ENCODE results near the gene AARSD1. TPM values are rescaled to one million over a fixed set of nuclear protein-coding genes. Genes with fewer than 3 reads are reported as not detected.

Gene AARSD1
- total and polyA plus RNA-seq, 2 donors (not counting 3 experiments of a cell fraction or from before 2014, with no cell fraction given) = 42.8 to 53.2 TPM

GRCh38 chr17:42908872-42909700 lies 55.2 kb downstream of the AARSD1 start:
- CTCF ChIA-PET = no interaction called here

DNA sequence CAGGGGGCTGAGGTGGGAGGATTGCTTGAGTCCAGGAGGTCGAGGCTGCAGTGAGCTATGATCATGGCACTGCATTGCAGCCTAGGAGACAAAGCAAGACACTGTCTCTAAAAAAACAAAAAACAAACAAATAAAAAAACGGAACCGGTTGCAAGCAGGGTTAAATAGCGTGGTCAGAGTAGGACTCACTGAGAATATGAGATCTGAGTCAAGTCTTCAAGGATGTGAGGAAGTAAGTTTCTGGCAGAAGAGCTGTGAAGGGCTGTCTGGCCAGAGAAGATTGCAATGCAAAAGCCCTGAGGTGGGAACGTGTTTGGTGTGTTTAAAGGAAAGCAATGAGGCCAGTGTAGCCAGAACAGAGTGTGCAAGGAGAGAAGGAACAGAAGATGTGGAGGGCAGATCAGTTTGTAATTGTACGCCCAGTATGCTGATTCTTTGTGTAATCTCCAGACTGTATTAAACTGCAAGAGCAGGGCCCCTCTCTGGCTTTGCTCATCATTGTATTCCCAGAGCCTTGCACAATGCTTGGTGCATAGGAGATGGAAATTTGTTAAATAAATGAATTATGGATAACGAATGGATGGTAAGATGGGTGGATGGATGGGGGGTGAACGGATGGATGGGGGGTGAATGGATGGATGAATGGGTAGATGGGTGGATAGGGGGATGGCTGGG lies 57.3 kb downstream of the AARSD1 start:
- no peak overlapping the region for H2AFZ ChIP-seq (ENCODE audit: low read depth, low read length)
- POLR2A ChIA-PET = no interaction called here
- H3K79me2 ChIP-seq (ENCODE audit: control insufficient read depth, insufficient read depth, low read length) = no peaks in the 10 kb centered on the region
- TF ChIP-seq FOS (IDR thresholded peaks at IDR 0.05; ENCODE audit: borderline replicate concordance, insufficient read depth, low read length) (no peak), EZH2 (IDR thresholded peaks at IDR 0.05; ENCODE audit: borderline replicate concordance, low read depth, low read length, severe bottlenecking) (no peak), MYC (IDR thresholded peaks at IDR 0.05; ENCODE audit: low read depth, low read length) (no peak), GATA2 (IDR thresholded peaks at IDR 0.05; ENCODE audit: insufficient read depth, insufficient read length, low read depth, low read length) (no peak), POLR2A (IDR thresholded peaks at IDR 0.05; ENCODE audit: low read depth, low read length) (no peak), POLR2AphosphoS5 (IDR thresholded peaks at IDR 0.05; ENCODE audit: insufficient read depth, low read depth, low read length) (no peak), JUN (IDR thresholded peaks at IDR 0.05; ENCODE audit: borderline replicate concordance, insufficient read depth, insufficient read length, low read depth) (no peak), CTCF (IDR thresholded peaks at IDR 0.05; ENCODE audit: extremely low read depth in 1 of 2, insufficient read depth in 1 of 2, low read depth in 1 of 2, low read length in 2 of 2) (no peak)
- TF ChIP-seq, protein P1, sequence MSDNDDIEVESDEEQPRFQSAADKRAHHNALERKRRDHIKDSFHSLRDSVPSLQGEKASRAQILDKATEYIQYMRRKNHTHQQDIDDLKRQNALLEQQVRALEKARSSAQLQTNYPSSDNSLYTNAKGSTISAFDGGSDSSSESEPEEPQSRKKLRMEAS (IDR thresholded peaks at IDR 0.05; ENCODE audit: insufficient read depth, insufficient read length) = no peak
- H3K9me3 ChIP-seq (replicated peaks; ENCODE audit: control insufficient read depth, insufficient read depth, low read length) = no peaks in the 10 kb centered on the region
- intact Hi-C loops (cut with micrococcal nuclease) = no loop called here
- FAIRE-seq (no peak), DNase-seq (ENCODE audit: low read depth, low spot score) (no peak)
- peaks cover 5 to 15% of the 10 kb centered on the region in 2 experiments for H3K27me3 ChIP-seq (ENCODE audit: control insufficient read depth in 2 of 2, insufficient read depth in 2 of 2, low read length in 2 of 2)
- H3K9ac ChIP-seq (replicated peaks; ENCODE audit: extremely low read depth, insufficient read depth, low read length) = no peak overlapping the region
- H3K4me1 ChIP-seq (ENCODE audit: control insufficient read depth, extremely low read depth, insufficient read depth, low read length) = no peaks in the 10 kb centered on the region
- CTCF ChIA-PET = no interaction called here
- no TSS peak for BruUV-seq (replicated peaks)
- H3K36me3 ChIP-seq (ENCODE audit: control insufficient read depth in 2 of 2, extremely low read depth in 1 of 2, insufficient read depth in 2 of 2, low read length in 2 of 2) = no peaks in the 10 kb centered on the region
- H3K4me2 ChIP-seq (ENCODE audit: insufficient read depth, low read length) = no peak overlapping the region
- H4K20me1 ChIP-seq (replicated peaks; ENCODE audit: control insufficient read depth, extremely low read depth, insufficient read depth, low read length) = no peaks in the 10 kb centered on the region
- H3K4me3 ChIP-seq (replicated peaks in 1 of 3; ENCODE audit: insufficient read depth in 1 of 3, low read depth in 1 of 3, low read length in 3 of 3) = no peak overlapping the region
- no peaks in the 10 kb centered on the region for H3K9me1 ChIP-seq (replicated peaks; ENCODE audit: control insufficient read depth, extremely low read depth, insufficient read depth, low read length)
- H3K27ac ChIP-seq (ENCODE audit: insufficient read depth, low read depth, low read length) = no peak overlapping the region
- dilution Hi-C loops (cut with MboI; ENCODE audit: extremely low pct_ligation_motif_present, low sequenced_read_pairs) = no loop called here

More at GRCh38 chr17:42908872-42909700, 55.2 kb downstream of the AARSD1 start:
- peaks cover 5 to 15% of the 10 kb centered on the region in 2 experiments for H3K27me3 ChIP-seq (ENCODE audit: control insufficient read depth in 2 of 2, insufficient read depth in 2 of 2, low read length in 2 of 2)
- no peak overlapping the region for H3K27ac ChIP-seq (ENCODE audit: insufficient read depth, low read depth, low read length)
- H3K36me3 ChIP-seq (ENCODE audit: control insufficient read depth in 2 of 2, extremely low read depth in 1 of 2, insufficient read depth in 2 of 2, low read length in 2 of 2) = no peaks in the 10 kb centered on the region
- H3K79me2 ChIP-seq (ENCODE audit: control insufficient read depth, insufficient read depth, low read length) = no peaks in the 10 kb centered on the region
- H3K9me1 ChIP-seq (replicated peaks; ENCODE audit: control insufficient read depth, extremely low read depth, insufficient read depth, low read length) = no peaks in the 10 kb centered on the region
- dilution Hi-C loops (cut with MboI; ENCODE audit: extremely low pct_ligation_motif_present, low sequenced_read_pairs) (no loop called here), intact Hi-C loops (cut with micrococcal nuclease) (no loop called here)
- no TSS peak for BruUV-seq (replicated peaks)
- DNase-seq (ENCODE audit: low read depth, low spot score) (no peak), FAIRE-seq (no peak)
- H3K4me3 ChIP-seq (replicated peaks in 1 of 3; ENCODE audit: insufficient read depth in 1 of 3, low read depth in 1 of 3, low read length in 3 of 3) = no peak overlapping the region
- no peaks in the 10 kb centered on the region for H3K9me3 ChIP-seq (replicated peaks; ENCODE audit: control insufficient read depth, insufficient read depth, low read length)
- no peaks in the 10 kb centered on the region for H4K20me1 ChIP-seq (replicated peaks; ENCODE audit: control insufficient read depth, extremely low read depth, insufficient read depth, low read length)
- no peak overlapping the region for H3K9ac ChIP-seq (replicated peaks; ENCODE audit: extremely low read depth, insufficient read depth, low read length)
- TF ChIP-seq POLR2AphosphoS5 (IDR thresholded peaks at IDR 0.05; ENCODE audit: insufficient read depth, low read depth, low read length) = no peak
- H3K4me1 ChIP-seq (ENCODE audit: control insufficient read depth, extremely low read depth, insufficient read depth, low read length) = no peaks in the 10 kb centered on the region
- POLR2A ChIA-PET = no interaction called here
- H3K4me2 ChIP-seq (ENCODE audit: insufficient read depth, low read length) = no peak overlapping the region
- H2AFZ ChIP-seq (ENCODE audit: low read depth, low read length) = no peak overlapping the region

Data from endothelial cell of umbilical vein (primary cell).